Suprapubic skin (tissue), 4 donors: ENCODE results near the gene ETV6. TPM values are rescaled to one million over a fixed set of nuclear protein-coding genes. Genes with fewer than 3 reads are reported as not detected.

ENCODE experiments used
- DNase-seq, 2 donors: peaks; one replicate each; pipeline ENCODE4 v3.0.0-alpha.2; 2019; ENCODE audit warnings: low spot score in 2 of 2
- H3K27ac ChIP-seq: fragments of 200-600 bp; sonication (generic); one replicate; pipeline ENCODE4 v1.5.1; 2019
- H3K27me3 ChIP-seq: fragments of 200-600 bp; sonication (generic); one replicate; pipeline ENCODE4 v1.5.1; 2019
- H3K36me3 ChIP-seq: fragments of 200-600 bp; sonication (generic); one replicate; pipeline ENCODE4 v1.5.1; 2019
- H3K4me1 ChIP-seq: fragments of 200-600 bp; sonication (generic); one replicate; pipeline ENCODE4 v1.5.1; 2019
- H3K4me3 ChIP-seq: fragments of 200-600 bp; sonication (generic); one replicate; pipeline ENCODE4 v1.5.1; 2019; ENCODE audit warnings: mild to moderate bottlenecking
- H3K9me3 ChIP-seq: fragments of 200-600 bp; sonication (generic); one replicate; pipeline ENCODE4 v1.5.1; 2019
- EP300 ChIP-seq: sonication (generic); formaldehyde crosslinking; IDR thresholded peaks from one replicate; pipeline ENCODE4 v1.6.1; 2017; ENCODE audit warnings: antibody characterized with exemption
- POLR2A ChIP-seq, 2 donors: fragments of 450-650 bp; IDR thresholded peaks; one replicate each; pipeline ENCODE4 v1.6.1; 2017; ENCODE audit warnings: antibody characterized with exemption in 2 of 2, mild to moderate bottlenecking in 2 of 2, moderate library complexity in 2 of 2
- POLR2AphosphoS5 ChIP-seq, 3 donors: sonication (generic); formaldehyde crosslinking; IDR thresholded peaks; one replicate each; pipeline ENCODE4 v1.6.1; 2017; ENCODE audit warnings: antibody characterized with exemption in 3 of 3
- WGBS: methylation state at CpG from one replicate; pipeline ENCODE4 v1.1.5; 2018; 5-methylcytosine and 5-hydroxymethylcytosine counted together
- total RNA-seq, 4 donors: library from RNA; depleted of rRNA; stranded (reverse); fragments of >200 nt; gene quantifications; one replicate each; pipeline ENCODE4 v1.1.0, GENCODE V29; 2016
- TF ChIP-seq, protein P1 (sequence below), 2 donors: fragments of 200-600 bp in 1 of 2; fragments of 450-650 bp in 1 of 2; sonication (generic) in 1 of 2; IDR thresholded peaks; one replicate each; pipeline ENCODE4 v1.5.1; 2016 to 2019; ENCODE audit warnings: antibody characterized with exemption in 2 of 2, mild to moderate bottlenecking in 1 of 2, moderate library complexity in 1 of 2

The ETV6 gene
- total RNA-seq, 4 donors from 2014 or later, result 16.9 to 41.4 (median 25.1) TPM

- DNase-seq, result no peak
- no peaks in the 10 kb centered on the region for H3K9me3 ChIP-seq
- TF ChIP-seq, protein P1, sequence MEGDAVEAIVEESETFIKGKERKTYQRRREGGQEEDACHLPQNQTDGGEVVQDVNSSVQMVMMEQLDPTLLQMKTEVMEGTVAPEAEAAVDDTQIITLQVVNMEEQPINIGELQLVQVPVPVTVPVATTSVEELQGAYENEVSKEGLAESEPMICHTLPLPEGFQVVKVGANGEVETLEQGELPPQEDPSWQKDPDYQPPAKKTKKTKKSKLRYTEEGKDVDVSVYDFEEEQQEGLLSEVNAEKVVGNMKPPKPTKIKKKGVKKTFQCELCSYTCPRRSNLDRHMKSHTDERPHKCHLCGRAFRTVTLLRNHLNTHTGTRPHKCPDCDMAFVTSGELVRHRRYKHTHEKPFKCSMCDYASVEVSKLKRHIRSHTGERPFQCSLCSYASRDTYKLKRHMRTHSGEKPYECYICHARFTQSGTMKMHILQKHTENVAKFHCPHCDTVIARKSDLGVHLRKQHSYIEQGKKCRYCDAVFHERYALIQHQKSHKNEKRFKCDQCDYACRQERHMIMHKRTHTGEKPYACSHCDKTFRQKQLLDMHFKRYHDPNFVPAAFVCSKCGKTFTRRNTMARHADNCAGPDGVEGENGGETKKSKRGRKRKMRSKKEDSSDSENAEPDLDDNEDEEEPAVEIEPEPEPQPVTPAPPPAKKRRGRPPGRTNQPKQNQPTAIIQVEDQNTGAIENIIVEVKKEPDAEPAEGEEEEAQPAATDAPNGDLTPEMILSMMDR (IDR thresholded peaks at IDR 0.05), result no peak
- TF ChIP-seq POLR2A (IDR thresholded peaks at IDR 0.05), result no peak
- TF ChIP-seq POLR2AphosphoS5 (IDR thresholded peaks at IDR 0.05), result no peak
- TF ChIP-seq EP300, result no peak
- WGBS, result 91% methylated on average over 5 of the region's 5 CpGs
- H3K27me3 ChIP-seq, result no peaks in the 10 kb centered on the region
- H3K36me3 ChIP-seq, result peaks cover 8% of the 10 kb centered on the region
- no peak overlapping the region for H3K4me3 ChIP-seq
- H3K27ac ChIP-seq, result peak overlapping the region; percentile 61
- peaks cover 25% of the 10 kb centered on the region for H3K4me1 ChIP-seq
Observed at GRCh38 chr12:11759494-11759878, 110.0 kb downstream of the ETV6 start.

DNA sequence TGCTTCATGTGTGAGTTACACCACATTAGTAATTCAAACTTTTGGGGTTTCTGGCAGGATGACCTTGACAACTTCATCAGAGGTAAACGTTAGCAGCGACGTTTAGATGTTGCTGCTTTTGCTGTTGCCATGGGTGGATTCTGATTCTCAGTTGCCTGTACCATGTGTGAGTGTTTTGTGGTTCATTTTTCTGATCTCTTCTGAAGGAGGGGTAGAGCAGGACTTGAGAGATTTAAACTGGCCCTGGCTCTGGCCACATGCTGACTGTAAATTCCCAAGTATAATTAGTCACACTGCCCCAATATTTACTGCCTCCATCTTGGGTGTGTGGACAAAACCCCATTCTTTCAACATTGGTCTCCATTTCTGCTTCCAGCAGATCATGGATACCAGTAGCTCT, 110.4 kb downstream of the ETV6 start:
- TF ChIP-seq EP300 (no peak), POLR2A (IDR thresholded peaks at IDR 0.05) (no peak), POLR2AphosphoS5 (IDR thresholded peaks at IDR 0.05) (no peak)
- TF ChIP-seq, protein P1 (IDR thresholded peaks at IDR 0.05), result no peak
- 67% methylated on average over 3 of the region's 3 CpGs for WGBS
- DNase-seq, result no peak
- Histone ChIP-seq H3K27ac (no peak overlapping the region), H3K4me3 (no peak overlapping the region), H3K9me3 (no peaks in the 10 kb centered on the region), H3K36me3 (peaks cover 6% of the 10 kb centered on the region), H3K4me1 (peaks cover 25% of the 10 kb centered on the region), H3K27me3 (no peaks in the 10 kb centered on the region)

DNA sequence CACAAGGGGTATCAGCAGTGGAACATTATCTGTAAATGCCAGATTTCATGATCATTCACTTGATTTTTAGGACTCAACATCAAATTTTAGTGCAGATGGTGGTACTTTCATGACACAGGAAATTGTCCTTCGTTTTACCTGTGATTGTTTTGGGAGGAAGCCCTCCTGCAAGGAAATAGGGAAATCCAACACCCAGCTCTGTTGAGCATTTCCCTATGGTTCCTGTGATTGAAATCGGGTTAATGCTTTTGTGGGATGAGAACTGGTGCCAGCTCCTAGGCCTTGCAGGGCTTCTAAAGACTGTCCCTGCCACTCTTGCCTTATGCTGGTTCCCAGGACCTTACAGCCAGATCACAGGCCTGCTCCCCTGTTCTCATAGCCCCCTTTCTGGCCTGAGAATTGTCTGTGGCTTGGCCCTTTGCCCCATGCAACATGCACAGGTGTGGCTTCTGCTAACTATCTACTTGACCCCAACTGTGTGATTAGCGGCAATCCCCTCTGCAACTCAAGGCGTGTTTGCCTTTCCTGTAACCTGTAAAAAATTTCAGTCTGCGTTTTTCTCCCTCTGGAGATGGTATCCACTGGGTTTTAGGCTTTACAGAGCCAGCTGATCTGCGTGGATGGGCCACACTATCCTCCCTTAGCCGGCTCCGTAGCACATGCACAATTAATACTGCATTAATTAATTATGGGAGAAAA, 112.5 kb downstream of the ETV6 start:
- Histone ChIP-seq H3K9me3 (no peaks in the 10 kb centered on the region), H3K27me3 (no peaks in the 10 kb centered on the region), H3K4me1 (peaks cover 44% of the 10 kb centered on the region), H3K27ac (peak overlapping the region; percentile 0), H3K36me3 (no peaks in the 10 kb centered on the region), H3K4me3 (no peak overlapping the region)
- 83% methylated on average over 8 of the region's 8 CpGs for WGBS
- DNase-seq, result no peak
- no peak for TF ChIP-seq POLR2A (IDR thresholded peaks at IDR 0.05)
- TF ChIP-seq POLR2AphosphoS5 (IDR thresholded peaks at IDR 0.05), result no peak
- no peak for TF ChIP-seq EP300
- TF ChIP-seq, protein P1 (IDR thresholded peaks at IDR 0.05), result no peak

GRCh38 chr12:11762723-11763326, 113.4 kb downstream of the ETV6 start:
- no peaks in the 10 kb centered on the region for H3K27me3 ChIP-seq
- 76% methylated on average over 9 of the region's 9 CpGs for WGBS
- H3K27ac ChIP-seq, result no peak overlapping the region
- no peak overlapping the region for H3K4me3 ChIP-seq
- TF ChIP-seq POLR2AphosphoS5 (IDR thresholded peaks at IDR 0.05) (no peak), POLR2A (IDR thresholded peaks at IDR 0.05) (no peak), EP300 (no peak)
- TF ChIP-seq, protein P1 (IDR thresholded peaks at IDR 0.05), result no peak
- H3K4me1 ChIP-seq, result peaks cover 48% of the 10 kb centered on the region
- H3K9me3 ChIP-seq, result no peaks in the 10 kb centered on the region
- no peak for DNase-seq
- no peaks in the 10 kb centered on the region for H3K36me3 ChIP-seq

DNA sequence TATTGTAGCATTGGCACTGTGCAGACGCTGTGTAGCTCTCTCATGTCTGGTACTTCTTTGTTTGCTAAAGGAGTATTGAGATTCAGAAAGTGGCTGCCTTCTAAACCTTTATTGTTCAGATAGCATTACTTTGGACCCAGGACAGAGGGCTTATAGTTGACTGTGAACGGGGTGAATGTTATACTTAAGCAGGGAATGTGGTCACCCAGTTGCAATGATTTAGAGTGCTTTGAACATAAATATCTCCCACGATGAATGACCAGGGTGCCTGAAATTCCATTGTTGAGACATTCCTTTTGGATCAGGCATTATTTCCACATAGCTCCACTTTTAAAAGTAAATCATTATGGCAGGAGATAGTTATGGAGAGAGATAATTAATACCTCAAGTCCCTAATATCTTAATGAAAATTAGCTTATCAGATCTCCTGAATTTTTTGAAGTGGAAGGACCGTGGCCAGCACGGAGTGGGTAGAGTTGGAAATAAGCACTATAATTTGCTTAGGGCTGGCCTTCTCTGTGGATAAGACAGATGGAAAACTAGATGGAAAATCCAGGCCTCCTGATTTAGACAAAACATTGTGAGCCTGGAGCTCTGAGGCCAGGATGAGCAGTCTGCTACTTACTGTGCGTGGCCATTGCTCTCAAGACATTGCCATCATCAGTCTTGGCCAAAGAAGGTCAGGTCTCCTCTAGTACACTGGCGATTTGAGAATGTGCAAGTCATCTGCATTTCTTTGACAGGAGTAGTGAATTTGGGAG, 114.5 kb downstream of the ETV6 start:
- H3K4me1 ChIP-seq, result peaks cover 48% of the 10 kb centered on the region
- no peaks in the 10 kb centered on the region for H3K27me3 ChIP-seq
- no peaks in the 10 kb centered on the region for H3K9me3 ChIP-seq
- WGBS, result 74% methylated on average over 7 of the region's 7 CpGs
- H3K4me3 ChIP-seq, result no peak overlapping the region
- DNase-seq, result no peak
- TF ChIP-seq EP300 (no peak), POLR2A (IDR thresholded peaks at IDR 0.05) (no peak), POLR2AphosphoS5 (IDR thresholded peaks at IDR 0.05) (no peak)
- TF ChIP-seq, protein P1 (IDR thresholded peaks at IDR 0.05), result no peak
- H3K27ac ChIP-seq, result peak overlapping the region; percentile 4
- H3K36me3 ChIP-seq, result no peaks in the 10 kb centered on the region
